ENCODE data around the gene EYS.

The EYS gene

DNA sequence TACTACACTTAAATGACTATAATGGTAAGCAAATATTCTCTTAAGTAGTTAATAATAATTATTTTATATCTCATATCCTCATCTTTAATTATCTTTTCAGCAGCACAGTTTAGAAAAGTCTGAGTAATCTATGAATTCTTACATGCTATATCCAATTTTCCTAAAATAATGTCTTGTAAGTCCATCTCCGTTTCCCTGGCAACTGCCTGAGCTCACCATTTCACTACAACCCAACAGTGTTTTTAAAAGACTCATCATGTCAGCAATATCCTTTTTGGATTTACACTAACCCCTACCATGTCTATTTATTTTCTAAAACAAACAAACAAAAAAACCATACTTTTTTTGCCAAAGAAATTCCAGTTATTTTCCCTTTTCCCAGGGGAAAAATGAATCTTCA lies 859.6 kb downstream of the EYS start:
- no peak for TF ChIP-seq SIN3A (IDR thresholded peaks at IDR 0.05; ENCODE audit: borderline replicate concordance, insufficient read depth, low read length)
- TF ChIP-seq FOXP2 (optimal IDR thresholded peaks at IDR 0.05; ENCODE audit: borderline replicate concordance, extremely low read depth, extremely low read length, insufficient read depth) = no peak
- no peak for TF ChIP-seq TAF1 (IDR thresholded peaks at IDR 0.05; ENCODE audit: borderline replicate concordance, insufficient read depth, low read length)
- TF ChIP-seq, protein P1, sequence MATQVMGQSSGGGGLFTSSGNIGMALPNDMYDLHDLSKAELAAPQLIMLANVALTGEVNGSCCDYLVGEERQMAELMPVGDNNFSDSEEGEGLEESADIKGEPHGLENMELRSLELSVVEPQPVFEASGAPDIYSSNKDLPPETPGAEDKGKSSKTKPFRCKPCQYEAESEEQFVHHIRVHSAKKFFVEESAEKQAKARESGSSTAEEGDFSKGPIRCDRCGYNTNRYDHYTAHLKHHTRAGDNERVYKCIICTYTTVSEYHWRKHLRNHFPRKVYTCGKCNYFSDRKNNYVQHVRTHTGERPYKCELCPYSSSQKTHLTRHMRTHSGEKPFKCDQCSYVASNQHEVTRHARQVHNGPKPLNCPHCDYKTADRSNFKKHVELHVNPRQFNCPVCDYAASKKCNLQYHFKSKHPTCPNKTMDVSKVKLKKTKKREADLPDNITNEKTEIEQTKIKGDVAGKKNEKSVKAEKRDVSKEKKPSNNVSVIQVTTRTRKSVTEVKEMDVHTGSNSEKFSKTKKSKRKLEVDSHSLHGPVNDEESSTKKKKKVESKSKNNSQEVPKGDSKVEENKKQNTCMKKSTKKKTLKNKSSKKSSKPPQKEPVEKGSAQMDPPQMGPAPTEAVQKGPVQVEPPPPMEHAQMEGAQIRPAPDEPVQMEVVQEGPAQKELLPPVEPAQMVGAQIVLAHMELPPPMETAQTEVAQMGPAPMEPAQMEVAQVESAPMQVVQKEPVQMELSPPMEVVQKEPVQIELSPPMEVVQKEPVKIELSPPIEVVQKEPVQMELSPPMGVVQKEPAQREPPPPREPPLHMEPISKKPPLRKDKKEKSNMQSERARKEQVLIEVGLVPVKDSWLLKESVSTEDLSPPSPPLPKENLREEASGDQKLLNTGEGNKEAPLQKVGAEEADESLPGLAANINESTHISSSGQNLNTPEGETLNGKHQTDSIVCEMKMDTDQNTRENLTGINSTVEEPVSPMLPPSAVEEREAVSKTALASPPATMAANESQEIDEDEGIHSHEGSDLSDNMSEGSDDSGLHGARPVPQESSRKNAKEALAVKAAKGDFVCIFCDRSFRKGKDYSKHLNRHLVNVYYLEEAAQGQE (IDR thresholded peaks at IDR 0.05; ENCODE audit: insufficient read depth in 1 of 2, low read depth in 2 of 2, low read length in 2 of 2) = no peak
- no peak for TF ChIP-seq POLR2AphosphoS5 (IDR thresholded peaks at IDR 0.05; ENCODE audit: low read depth, low read length)

DNA sequence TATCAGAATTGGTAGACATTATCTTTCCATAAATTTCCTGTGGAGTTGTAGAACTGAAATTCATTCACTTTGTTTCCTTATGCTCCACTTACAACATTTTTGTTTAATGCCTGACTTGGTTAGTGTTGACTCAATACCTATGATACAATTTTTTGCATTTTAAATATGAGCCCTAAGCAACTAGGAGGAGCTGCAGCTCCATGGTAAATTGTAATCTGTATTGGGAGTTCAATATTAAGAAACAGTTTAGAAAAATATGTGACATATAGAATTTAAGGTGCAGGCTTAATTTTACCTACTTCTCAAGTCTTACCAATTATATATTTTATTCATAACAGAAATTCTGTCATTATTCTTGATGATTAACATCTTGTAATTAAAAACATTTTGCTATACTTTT lies 868.3 kb downstream of the EYS start:
- TF ChIP-seq FOXP2 (optimal IDR thresholded peaks at IDR 0.05; ENCODE audit: borderline replicate concordance, extremely low read depth, extremely low read length, insufficient read depth) = no peak
- TF ChIP-seq, protein P1 (IDR thresholded peaks at IDR 0.05; ENCODE audit: insufficient read depth in 1 of 2, low read depth in 2 of 2, low read length in 2 of 2) = no peak

DNA sequence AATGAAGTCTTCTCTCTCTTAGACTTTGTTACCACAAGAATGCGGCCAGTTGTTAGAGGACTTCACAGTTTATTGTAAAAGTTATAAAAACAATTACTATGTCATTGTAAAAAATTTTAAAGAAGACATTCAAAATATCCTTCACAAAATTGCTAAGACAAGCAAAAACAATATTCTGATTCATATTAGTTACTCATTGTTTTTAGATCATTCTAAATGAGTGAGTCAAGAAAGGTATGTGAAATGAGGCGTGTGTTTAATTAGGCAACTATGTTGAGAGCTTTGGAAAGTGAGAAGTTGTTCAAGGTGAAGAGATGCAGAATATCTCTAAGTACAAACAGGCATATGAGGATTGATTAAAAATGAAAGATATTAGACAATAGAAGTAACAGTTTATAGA lies 875.3 kb downstream of the EYS start:
- TF ChIP-seq FOXP2 (optimal IDR thresholded peaks at IDR 0.05; ENCODE audit: borderline replicate concordance, extremely low read depth, extremely low read length, insufficient read depth) = no peak
- TF ChIP-seq TAF1 (IDR thresholded peaks at IDR 0.05; ENCODE audit: borderline replicate concordance, insufficient read depth, low read length) = no peak
- no peak for TF ChIP-seq SIN3A (IDR thresholded peaks at IDR 0.05; ENCODE audit: borderline replicate concordance, insufficient read depth, low read length)
- TF ChIP-seq POLR2AphosphoS5 (IDR thresholded peaks at IDR 0.05; ENCODE audit: low read depth, low read length) = no peak
- TF ChIP-seq, protein P1 (IDR thresholded peaks at IDR 0.05; ENCODE audit: insufficient read depth in 1 of 2, low read depth in 2 of 2, low read length in 2 of 2) = no peak

DNA sequence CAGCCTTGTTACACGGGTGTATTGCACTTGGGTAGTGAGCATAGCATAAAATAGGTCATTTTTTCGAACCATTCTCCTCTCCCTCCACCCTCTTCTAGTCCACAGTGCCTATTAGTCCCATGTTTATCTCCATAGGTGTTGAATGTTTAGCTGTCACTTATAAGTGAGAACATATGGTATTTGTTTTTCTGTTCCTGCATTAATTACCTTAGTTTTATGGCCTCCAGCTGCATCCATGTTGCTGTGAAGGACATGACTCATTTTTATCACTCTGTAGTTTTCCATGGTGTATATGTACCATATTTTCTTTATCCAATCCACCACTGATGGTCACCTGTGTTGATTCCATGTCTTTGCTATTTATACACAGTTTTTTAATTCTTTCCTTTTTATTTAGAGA lies 889.5 kb downstream of the EYS start:
- no peak for TF ChIP-seq POLR2AphosphoS5 (IDR thresholded peaks at IDR 0.05; ENCODE audit: low read depth, low read length)
- TF ChIP-seq, protein P1 (IDR thresholded peaks at IDR 0.05; ENCODE audit: insufficient read depth in 1 of 2, low read depth in 2 of 2, low read length in 2 of 2) = no peak

DNA sequence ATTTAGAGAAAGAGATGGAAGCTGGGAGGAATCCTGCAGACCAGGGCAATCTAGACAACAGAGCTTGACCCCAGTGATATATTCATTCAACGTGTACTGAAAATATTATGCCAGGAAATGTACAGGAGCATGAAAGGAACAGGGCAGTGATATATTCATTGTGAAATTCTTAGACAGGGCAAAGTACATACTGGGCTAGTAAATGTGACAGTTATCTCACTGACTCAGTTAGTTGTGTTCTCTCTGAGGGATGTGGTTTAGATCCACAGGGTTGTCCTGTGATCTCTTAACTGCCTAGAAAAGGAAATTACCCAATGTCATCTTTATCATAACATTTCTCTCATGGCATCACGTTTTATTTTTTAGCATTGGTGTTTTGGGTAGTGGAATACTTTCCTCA lies 891.3 kb downstream of the EYS start:
- TF ChIP-seq, protein P1 (IDR thresholded peaks at IDR 0.05; ENCODE audit: insufficient read depth in 1 of 2, low read depth in 2 of 2, low read length in 2 of 2) = no peak
- no peak for TF ChIP-seq SIN3A (IDR thresholded peaks at IDR 0.05; ENCODE audit: borderline replicate concordance, insufficient read depth, low read length)
- TF ChIP-seq TAF1 (IDR thresholded peaks at IDR 0.05; ENCODE audit: borderline replicate concordance, insufficient read depth, low read length) = no peak
- no peak for TF ChIP-seq FOXP2 (optimal IDR thresholded peaks at IDR 0.05; ENCODE audit: borderline replicate concordance, extremely low read depth, extremely low read length, insufficient read depth)
- no peak for TF ChIP-seq POLR2AphosphoS5 (IDR thresholded peaks at IDR 0.05; ENCODE audit: low read depth, low read length)
